ENCODE measurements around the gene CLDN5.

- TF ChIP-seq, protein P1, sequence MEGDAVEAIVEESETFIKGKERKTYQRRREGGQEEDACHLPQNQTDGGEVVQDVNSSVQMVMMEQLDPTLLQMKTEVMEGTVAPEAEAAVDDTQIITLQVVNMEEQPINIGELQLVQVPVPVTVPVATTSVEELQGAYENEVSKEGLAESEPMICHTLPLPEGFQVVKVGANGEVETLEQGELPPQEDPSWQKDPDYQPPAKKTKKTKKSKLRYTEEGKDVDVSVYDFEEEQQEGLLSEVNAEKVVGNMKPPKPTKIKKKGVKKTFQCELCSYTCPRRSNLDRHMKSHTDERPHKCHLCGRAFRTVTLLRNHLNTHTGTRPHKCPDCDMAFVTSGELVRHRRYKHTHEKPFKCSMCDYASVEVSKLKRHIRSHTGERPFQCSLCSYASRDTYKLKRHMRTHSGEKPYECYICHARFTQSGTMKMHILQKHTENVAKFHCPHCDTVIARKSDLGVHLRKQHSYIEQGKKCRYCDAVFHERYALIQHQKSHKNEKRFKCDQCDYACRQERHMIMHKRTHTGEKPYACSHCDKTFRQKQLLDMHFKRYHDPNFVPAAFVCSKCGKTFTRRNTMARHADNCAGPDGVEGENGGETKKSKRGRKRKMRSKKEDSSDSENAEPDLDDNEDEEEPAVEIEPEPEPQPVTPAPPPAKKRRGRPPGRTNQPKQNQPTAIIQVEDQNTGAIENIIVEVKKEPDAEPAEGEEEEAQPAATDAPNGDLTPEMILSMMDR (IDR thresholded peaks at IDR 0.05; ENCODE audit: insufficient read depth, low read depth, low read length): no peak
- no peak for TF ChIP-seq EZH2 (IDR thresholded peaks at IDR 0.05; ENCODE audit: insufficient read depth, low read length)
Measured at GRCh38 chr22:19526076-19526701, 2.0 kb upstream of the CLDN5 start.

All from astrocyte (in vitro differentiated cells and primary cell).